Measurements from ENCODE around the gene SORCS3. TPM values are rescaled to one million over a fixed set of nuclear protein-coding genes. Genes with fewer than 3 reads are reported as not detected.

The SORCS3 gene
- total and polyA plus RNA-seq, 2 of the 4 experiments (the other 2 are of a cell fraction): not detected

DNA sequence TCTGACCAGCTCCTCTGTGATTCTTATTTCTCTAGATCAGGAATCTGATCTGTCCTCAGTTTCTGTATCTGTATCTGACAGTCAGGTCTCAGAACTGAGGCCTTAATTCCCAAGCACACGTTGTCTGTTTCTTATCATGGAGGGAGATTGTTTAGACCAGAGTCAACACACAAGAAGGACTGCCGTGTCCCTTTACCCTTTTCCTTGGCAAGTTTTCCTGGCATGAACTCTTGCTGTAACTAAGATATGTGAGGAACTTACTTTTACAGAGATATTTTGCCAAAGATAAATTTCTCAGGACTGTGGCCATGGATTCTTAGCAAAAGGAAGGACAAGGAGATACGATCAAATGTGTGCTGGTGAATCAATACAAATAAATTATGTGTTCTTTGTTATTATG lies 181.0 kb downstream of the SORCS3 start:
- H3K4me1 ChIP-seq (ENCODE audit: control insufficient read depth, insufficient read depth, low read length): no peaks in the 10 kb centered on the region
- BruUV-seq (replicated peaks): no TSS peak
- H4K20me1 ChIP-seq (ENCODE audit: insufficient read depth, low read length): no peaks in the 10 kb centered on the region
- no peaks in the 10 kb centered on the region for H3K36me3 ChIP-seq (ENCODE audit: control insufficient read depth, insufficient read depth, low read length)
- no peak overlapping the region for H3K56ac ChIP-seq (ENCODE audit: extremely low read depth, insufficient read depth, low read length)
- dilution Hi-C loops (cut with HindIII; ENCODE audit: low sequenced_read_pairs, unreplicated experiment) (no loop called here), in situ Hi-C loops (cut with MboI; ENCODE audit: low sequenced_read_pairs) (no loop called here), intact Hi-C loops (cut with micrococcal nuclease) (no loop called here)
- H2BK20ac ChIP-seq (ENCODE audit: low read depth, low read length): no peak overlapping the region
- no peak overlapping the region for H3K9ac ChIP-seq (ENCODE audit: low read depth, low read length)
- no peak overlapping the region for H3K18ac ChIP-seq (ENCODE audit: low read depth, low read length)
- no peak overlapping the region for H2BK15ac ChIP-seq (ENCODE audit: low read depth, low read length)
- peaks cover 18% of the 10 kb centered on the region for H3K9me3 ChIP-seq (ENCODE audit: control insufficient read depth, insufficient read depth, low read length)
- H3K27me3 ChIP-seq (ENCODE audit: control insufficient read depth, insufficient read depth, low read length): no peaks in the 10 kb centered on the region
- no peak overlapping the region for H3K14ac ChIP-seq (replicated peaks; ENCODE audit: low read depth, low read length)
- H3K9me1 ChIP-seq (ENCODE audit: insufficient read depth, low read length): no peaks in the 10 kb centered on the region
- H3K79me1 ChIP-seq (ENCODE audit: low read depth in 1 of 2, low read length in 2 of 2): no peaks in the 10 kb centered on the region
- H4K91ac ChIP-seq (ENCODE audit: insufficient read depth, low read depth, low read length): no peak overlapping the region
- DNase-seq (no peak), ATAC-seq (ENCODE audit: low read depth) (no peak)
- ChIA-PET CTCF (no interaction called here), POLR2A (ENCODE audit: unreplicated experiment) (no interaction called here)
- no peak overlapping the region for H3K4ac ChIP-seq (ENCODE audit: low read depth, low read length)
- no peak overlapping the region for H4K8ac ChIP-seq (ENCODE audit: low read depth in 2 of 2, low read length in 2 of 2)
- H3K4me3 ChIP-seq (ENCODE audit: insufficient read depth, low read depth, low read length): no peak overlapping the region
- no CpG with 5 or more reads among the region's 3 CpGs for WGBS, 2 experiments (ENCODE audit: extremely low coverage in 2 of 2, insufficient read length in 1 of 2)
- H3K4me2 ChIP-seq (ENCODE audit: low read depth, low read length): no peak overlapping the region
- no peak overlapping the region for H2AK9ac ChIP-seq (replicated peaks; ENCODE audit: low read depth, low read length, poor library complexity)
- H3K23ac ChIP-seq (ENCODE audit: low read depth, low read length): no peak overlapping the region
- no peak overlapping the region for H3K27ac ChIP-seq (ENCODE audit: insufficient read depth, low read length)
- no peak overlapping the region for H2AK5ac ChIP-seq (ENCODE audit: low read depth, low read length)
- TF ChIP-seq BHLHE40 (IDR thresholded peaks at IDR 0.05; ENCODE audit: low read depth, low read length): no peak
- TF ChIP-seq, protein P1, sequence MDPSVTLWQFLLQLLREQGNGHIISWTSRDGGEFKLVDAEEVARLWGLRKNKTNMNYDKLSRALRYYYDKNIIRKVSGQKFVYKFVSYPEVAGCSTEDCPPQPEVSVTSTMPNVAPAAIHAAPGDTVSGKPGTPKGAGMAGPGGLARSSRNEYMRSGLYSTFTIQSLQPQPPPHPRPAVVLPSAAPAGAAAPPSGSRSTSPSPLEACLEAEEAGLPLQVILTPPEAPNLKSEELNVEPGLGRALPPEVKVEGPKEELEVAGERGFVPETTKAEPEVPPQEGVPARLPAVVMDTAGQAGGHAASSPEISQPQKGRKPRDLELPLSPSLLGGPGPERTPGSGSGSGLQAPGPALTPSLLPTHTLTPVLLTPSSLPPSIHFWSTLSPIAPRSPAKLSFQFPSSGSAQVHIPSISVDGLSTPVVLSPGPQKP (IDR thresholded peaks at IDR 0.05; ENCODE audit: borderline replicate concordance, low read depth, low read length): no peak
- H2AFZ ChIP-seq (replicated peaks; ENCODE audit: low read length, poor library complexity): no peak overlapping the region
- no peak overlapping the region for H2BK5ac ChIP-seq (ENCODE audit: low read depth, low read length, poor library complexity, severe bottlenecking)
- no peak overlapping the region for H4K5ac ChIP-seq (ENCODE audit: low read depth, low read length)
- H2BK120ac ChIP-seq (ENCODE audit: low read depth, low read length): no peak overlapping the region

All from IMR-90 (cell line).